Measurements from ENCODE around the gene MTA2.
"Not testable (repeated sequence)": the region's sequence is repeated elsewhere in the genome, so short reads cannot be mapped to it uniquely, and the experiment has no call there.

- not testable (repeated sequence) for TF ChIP-seq CTCF (tag by site-specific recombination; IDR thresholded peaks at IDR 0.05); ZNF19 (tag by site-specific recombination; IDR thresholded peaks at IDR 0.05; ENCODE audit: low read depth); YY1 (tag by site-specific recombination; IDR thresholded peaks at IDR 0.05); ZNF354C (tag by site-specific recombination; IDR thresholded peaks at IDR 0.05; ENCODE audit: borderline replicate concordance, low read depth); TRIM28 (IDR thresholded peaks at IDR 0.05; ENCODE audit: borderline replicate concordance, low read length); ZNF423 (tag by site-specific recombination; IDR thresholded peaks at IDR 0.05)
These were observed 16.3 kb downstream of the MTA2 start for GRCh38 chr11:62585356-62585755.

Measured in HEK293 (cell line).